Stomach (tissue), 4 donors: ENCODE data around the gene TMPRSS3.

Source experiments
- EP300 ChIP-seq: sonication (generic); formaldehyde crosslinking; IDR thresholded peaks from one replicate; pipeline ENCODE4 v1.6.1; 2017; ENCODE audit warnings: antibody characterized with exemption
- POLR2A ChIP-seq, 4 donors: fragments of 450-650 bp; IDR thresholded peaks; one replicate each; pipeline ENCODE4 v1.6.1; 2016; ENCODE audit warnings: antibody characterized with exemption in 4 of 4, control low read depth in 2 of 4, mild to moderate bottlenecking in 1 of 4, moderate library complexity in 1 of 4
- POLR2AphosphoS5 ChIP-seq, 3 donors: sonication (generic); formaldehyde crosslinking; IDR thresholded peaks; one replicate each; pipeline ENCODE4 v1.6.1; 2016; ENCODE audit warnings: antibody characterized with exemption in 3 of 3
- TF ChIP-seq, protein P1 (sequence below), 7 experiments: fragments of 450-650 bp in 4 of 7; fragments of 200-600 bp in 3 of 7; sonication (generic) in 3 of 7; IDR thresholded peaks; one replicate each; pipeline ENCODE4 v1.5.1; 2016 to 2019; ENCODE audit warnings: antibody characterized with exemption in 7 of 7, control low read depth in 2 of 7, mild to moderate bottlenecking in 1 of 7

DNA sequence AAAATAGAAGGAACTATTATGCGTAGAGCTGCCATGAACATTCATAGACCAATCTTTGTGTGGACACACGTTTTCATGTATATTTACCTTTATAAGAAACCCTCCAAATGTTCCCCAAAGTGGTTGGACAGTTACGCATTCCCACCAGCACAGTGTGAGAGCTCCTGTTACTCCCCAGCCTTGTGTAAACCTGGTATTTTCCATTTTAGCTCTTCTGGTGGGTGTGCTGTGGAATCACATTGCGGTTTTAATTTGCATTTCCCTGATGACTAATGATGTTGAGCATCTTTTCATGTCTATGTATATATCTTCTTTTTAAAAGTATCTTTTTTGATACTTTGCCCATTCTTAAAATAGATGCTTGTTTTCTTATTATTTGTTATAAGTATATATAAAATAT is 4.7 kb upstream of the TMPRSS3 start:
- TF ChIP-seq POLR2A (IDR thresholded peaks at IDR 0.05): no peak
- TF ChIP-seq, protein P1, sequence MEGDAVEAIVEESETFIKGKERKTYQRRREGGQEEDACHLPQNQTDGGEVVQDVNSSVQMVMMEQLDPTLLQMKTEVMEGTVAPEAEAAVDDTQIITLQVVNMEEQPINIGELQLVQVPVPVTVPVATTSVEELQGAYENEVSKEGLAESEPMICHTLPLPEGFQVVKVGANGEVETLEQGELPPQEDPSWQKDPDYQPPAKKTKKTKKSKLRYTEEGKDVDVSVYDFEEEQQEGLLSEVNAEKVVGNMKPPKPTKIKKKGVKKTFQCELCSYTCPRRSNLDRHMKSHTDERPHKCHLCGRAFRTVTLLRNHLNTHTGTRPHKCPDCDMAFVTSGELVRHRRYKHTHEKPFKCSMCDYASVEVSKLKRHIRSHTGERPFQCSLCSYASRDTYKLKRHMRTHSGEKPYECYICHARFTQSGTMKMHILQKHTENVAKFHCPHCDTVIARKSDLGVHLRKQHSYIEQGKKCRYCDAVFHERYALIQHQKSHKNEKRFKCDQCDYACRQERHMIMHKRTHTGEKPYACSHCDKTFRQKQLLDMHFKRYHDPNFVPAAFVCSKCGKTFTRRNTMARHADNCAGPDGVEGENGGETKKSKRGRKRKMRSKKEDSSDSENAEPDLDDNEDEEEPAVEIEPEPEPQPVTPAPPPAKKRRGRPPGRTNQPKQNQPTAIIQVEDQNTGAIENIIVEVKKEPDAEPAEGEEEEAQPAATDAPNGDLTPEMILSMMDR (IDR thresholded peaks at IDR 0.05): no peak
- no peak for TF ChIP-seq POLR2AphosphoS5 (IDR thresholded peaks at IDR 0.05)
- TF ChIP-seq EP300: no peak
